WI38 (cell line): ENCODE results near the gene OR13F1.

Experiments
- H3K4me3 ChIP-seq: 2 replicates; pipeline ENCODE4 v1.5.1; 2011; ENCODE audit warnings: low read depth, mild to moderate bottlenecking, control low read depth, low read length
- CTCF ChIP-seq: IDR thresholded peaks from 2 replicates; pipeline ENCODE4 v1.5.1; 2012; ENCODE audit warnings: low read depth, mild to moderate bottlenecking, control low read depth, low read length

Gene OR13F1

DNA sequence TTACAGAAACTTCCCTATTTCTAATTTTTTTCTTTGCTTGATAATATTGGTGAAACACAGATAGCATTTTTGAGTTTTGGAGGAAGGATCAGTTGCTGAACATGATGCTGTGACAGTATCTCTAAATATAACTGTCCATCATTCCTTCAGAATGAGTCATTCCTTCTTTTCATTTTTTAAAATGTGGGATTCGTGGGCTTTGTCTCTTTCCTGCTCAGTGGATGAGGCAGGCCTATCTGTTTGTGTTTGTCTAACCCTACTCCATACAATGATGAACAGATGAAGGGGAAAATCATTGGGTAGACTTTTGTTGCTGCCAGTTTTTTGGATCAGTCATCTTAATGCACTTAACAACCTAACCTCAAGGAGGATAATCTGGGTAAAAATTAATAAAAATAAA is 49.2 kb downstream of the OR13F1 start:
- no peak overlapping the region for H3K4me3 ChIP-seq
- TF ChIP-seq CTCF, result no peak
